ENCODE results near the gene CCNY.
"Not testable (repeated sequence)": the region's sequence is repeated elsewhere in the genome, so short reads cannot be mapped to it uniquely, and the experiment has no call there.

Gene CCNY

GRCh38 chr10:35342183-35342753 is 6.0 kb downstream of the CCNY start:
- Mint-ChIP-seq H3K4me1 (peaks cover 78% of the 10 kb centered on the region), H3K27ac (peak overlapping the region; percentile 87), H3K4me3 (peak overlapping the region; percentile 4), H3K27me3 (no peaks in the 10 kb centered on the region), H3K36me3 (peaks cover 25% of the 10 kb centered on the region), H3K9me3 (no peaks in the 10 kb centered on the region)
- no peak for DNase-seq
- CTCF ChIA-PET: no interaction called here

GRCh38 chr10:35343739-35344138 is 7.4 kb downstream of the CCNY start:
- H3K4me3 Mint-ChIP-seq: no peak overlapping the region

GRCh38 chr10:35345383-35345742 is 9.1 kb downstream of the CCNY start:
- Mint-ChIP-seq H3K4me1 (peaks cover 71% of the 10 kb centered on the region), H3K4me3 (no peak overlapping the region)

More at GRCh38 chr10:35343739-35344138, 7.4 kb downstream of the CCNY start:
- H3K36me3 Mint-ChIP-seq: peaks cover 18% of the 10 kb centered on the region
- no peak overlapping the region for H3K27ac Mint-ChIP-seq
- H3K27me3 Mint-ChIP-seq: no peaks in the 10 kb centered on the region
- CTCF ChIA-PET: no interaction called here
- peaks cover 74% of the 10 kb centered on the region for H3K4me1 Mint-ChIP-seq
- DNase-seq: no peak
- no peaks in the 10 kb centered on the region for H3K9me3 Mint-ChIP-seq

GRCh38 chr10:35346248-35346647 is 9.9 kb downstream of the CCNY start:
- H3K36me3 Mint-ChIP-seq: peaks cover 12% of the 10 kb centered on the region
- no peaks in the 10 kb centered on the region for H3K27me3 Mint-ChIP-seq
- H3K27ac Mint-ChIP-seq: no peak overlapping the region
- CTCF ChIA-PET: no interaction called here
- peaks cover 71% of the 10 kb centered on the region for H3K4me1 Mint-ChIP-seq
- H3K9me3 Mint-ChIP-seq: no peaks in the 10 kb centered on the region
- no peak overlapping the region for H3K4me3 Mint-ChIP-seq
- DNase-seq: no peak

More at GRCh38 chr10:35345383-35345742, 9.1 kb downstream of the CCNY start:
- no peaks in the 10 kb centered on the region for H3K9me3 Mint-ChIP-seq
- no peak overlapping the region for H3K27ac Mint-ChIP-seq
- CTCF ChIA-PET: no interaction called here
- peaks cover 15% of the 10 kb centered on the region for H3K36me3 Mint-ChIP-seq
- DNase-seq: no peak
- no peaks in the 10 kb centered on the region for H3K27me3 Mint-ChIP-seq

- H3K36me3 Mint-ChIP-seq: peaks cover 12% of the 10 kb centered on the region
- H3K27me3 Mint-ChIP-seq: no peaks in the 10 kb centered on the region
- H3K9me3 Mint-ChIP-seq: no peaks in the 10 kb centered on the region
- no peak for DNase-seq
- peaks cover 69% of the 10 kb centered on the region for H3K4me1 Mint-ChIP-seq
- no peak overlapping the region for H3K4me3 Mint-ChIP-seq
- CTCF ChIA-PET: no interaction called here
- H3K27ac Mint-ChIP-seq: no peak overlapping the region
These were observed 10.8 kb downstream of the CCNY start for GRCh38 chr10:35347121-35347562.

GRCh38 chr10:35347899-35348608 is 11.7 kb downstream of the CCNY start:
- DNase-seq: no peak
- CTCF ChIA-PET: no interaction called here
- Mint-ChIP-seq H3K4me3 (no peak overlapping the region), H3K36me3 (peaks cover 7% of the 10 kb centered on the region), H3K4me1 (peaks cover 69% of the 10 kb centered on the region), H3K27ac (no peak overlapping the region), H3K27me3 (no peaks in the 10 kb centered on the region), H3K9me3 (no peaks in the 10 kb centered on the region)

- H3K4me1 Mint-ChIP-seq: peaks cover 71% of the 10 kb centered on the region
- no peaks in the 10 kb centered on the region for H3K9me3 Mint-ChIP-seq
- no peak for DNase-seq
- CTCF ChIA-PET: interaction anchor here (1.0 kb wide), 1 partner anchor 31 kb away, joined by 3 read pairs; no protein-coding TSS in a partner anchor
- peaks cover 7% of the 10 kb centered on the region for H3K36me3 Mint-ChIP-seq
- H3K27ac Mint-ChIP-seq: no peak overlapping the region
- H3K27me3 Mint-ChIP-seq: no peaks in the 10 kb centered on the region
- no peak overlapping the region for H3K4me3 Mint-ChIP-seq
These were observed 12.5 kb downstream of the CCNY start for GRCh38 chr10:35348609-35349388.

GRCh38 chr10:35349389-35349915 is 13.1 kb downstream of the CCNY start:
- CTCF ChIA-PET: interaction anchor here (1.0 kb wide), 2 partner anchors 30 to 88 kb away, joined by 3 read pairs; no protein-coding TSS in a partner anchor
- peaks cover 9% of the 10 kb centered on the region for H3K36me3 Mint-ChIP-seq
- H3K9me3 Mint-ChIP-seq: no peaks in the 10 kb centered on the region
- no peaks in the 10 kb centered on the region for H3K27me3 Mint-ChIP-seq
- DNase-seq: no peak
- H3K27ac Mint-ChIP-seq: no peak overlapping the region
- peaks cover 73% of the 10 kb centered on the region for H3K4me1 Mint-ChIP-seq
- no peak overlapping the region for H3K4me3 Mint-ChIP-seq

GRCh38 chr10:35351021-35351420 is 14.7 kb downstream of the CCNY start:
- CTCF ChIA-PET: interaction anchor here (0.8 to 1.0 kb wide), 2 partner anchors 97 to 231 kb away, joined by 3 read pairs; no protein-coding TSS in a partner anchor
- Mint-ChIP-seq H3K4me1 (peaks cover 74% of the 10 kb centered on the region), H3K36me3 (peaks cover 6% of the 10 kb centered on the region), H3K27ac (no peak overlapping the region), H3K27me3 (no peaks in the 10 kb centered on the region), H3K9me3 (no peaks in the 10 kb centered on the region), H3K4me3 (no peak overlapping the region)
- DNase-seq: no peak

- DNase-seq: no peak
- Mint-ChIP-seq H3K36me3 (peaks cover 6% of the 10 kb centered on the region), H3K4me3 (no peak overlapping the region), H3K4me1 (peaks cover 79% of the 10 kb centered on the region), H3K9me3 (no peaks in the 10 kb centered on the region), H3K27me3 (no peaks in the 10 kb centered on the region), H3K27ac (no peak overlapping the region)
- CTCF ChIA-PET: interaction anchor here (1.0 kb wide), 1 partner anchor 232 kb away, joined by 3 read pairs; no protein-coding TSS in a partner anchor
These were observed 15.8 kb downstream of the CCNY start for GRCh38 chr10:35352097-35352496.

- Mint-ChIP-seq H3K27ac (no peak overlapping the region), H3K4me3 (no peak overlapping the region), H3K27me3 (no peaks in the 10 kb centered on the region)
These were observed 16.2 kb downstream of the CCNY start for GRCh38 chr10:35352512-35352911.

GRCh38 chr10:35353395-35353794 is 17.1 kb downstream of the CCNY start:
- Mint-ChIP-seq H3K4me1 (peaks cover 82% of the 10 kb centered on the region), H3K9me3 (no peaks in the 10 kb centered on the region), H3K36me3 (peaks cover 6% of the 10 kb centered on the region), H3K27ac (no peak overlapping the region), H3K27me3 (no peaks in the 10 kb centered on the region), H3K4me3 (no peak overlapping the region)
- DNase-seq: no peak
- CTCF ChIA-PET: interaction anchor here (0.7 to 1.0 kb wide), 3 partner anchors 15 to 209 kb away, joined by 3 read pairs; no protein-coding TSS in a partner anchor

More at GRCh38 chr10:35352512-35352911, 16.2 kb downstream of the CCNY start:
- peak; percentile 35 for DNase-seq
- peaks cover 6% of the 10 kb centered on the region for H3K36me3 Mint-ChIP-seq
- peaks cover 80% of the 10 kb centered on the region for H3K4me1 Mint-ChIP-seq
- H3K9me3 Mint-ChIP-seq: no peaks in the 10 kb centered on the region
- CTCF ChIA-PET: interaction anchor here (0.9 kb wide), 1 partner anchor 34 kb away, joined by 3 read pairs; no protein-coding TSS in a partner anchor

GRCh38 chr10:35353805-35354204 is 17.5 kb downstream of the CCNY start:
- peaks cover 80% of the 10 kb centered on the region for H3K4me1 Mint-ChIP-seq
- no peak overlapping the region for H3K4me3 Mint-ChIP-seq
- DNase-seq: no peak
- no peak overlapping the region for H3K27ac Mint-ChIP-seq
- H3K27me3 Mint-ChIP-seq: no peaks in the 10 kb centered on the region
- peaks cover 6% of the 10 kb centered on the region for H3K36me3 Mint-ChIP-seq
- H3K9me3 Mint-ChIP-seq: no peaks in the 10 kb centered on the region
- CTCF ChIA-PET: interaction anchor here (1.0 kb wide), 1 partner anchor 209 kb away, joined by 3 read pairs; no protein-coding TSS in a partner anchor

- not testable (repeated sequence) for H3K36me3 Mint-ChIP-seq, H3K27ac Mint-ChIP-seq, H3K9me3 Mint-ChIP-seq, H3K27me3 Mint-ChIP-seq, H3K4me3 Mint-ChIP-seq, DNase-seq
- H3K4me1 Mint-ChIP-seq: peaks cover 77% of the 10 kb centered on the region
- CTCF ChIA-PET: interaction anchor here (1.0 kb wide), 1 partner anchor 208 kb away, joined by 3 read pairs; no protein-coding TSS in a partner anchor
These were observed 17.9 kb downstream of the CCNY start for GRCh38 chr10:35354257-35354656.

All from activated naive CD4-positive, alpha-beta T cell treated with anti-CD3 and anti-CD28 coated beads, Interleukin-2, amount 10 ng/mL, durations not matched to agents 7 days and 5 days (primary cell).